NB4 (cell line): Measurements from ENCODE around the gene CPNE1.

Experiments used
- CTCF ChIP-seq: IDR thresholded peaks from one replicate; pipeline ENCODE4 v1.5.1; 2012; ENCODE audit warnings: low read depth, low read length
- MAX ChIP-seq: IDR thresholded peaks from 2 replicates; pipeline ENCODE4 v1.6.1; 2011; ENCODE audit warnings: low read depth, low read length
- MYC ChIP-seq: IDR thresholded peaks from 2 replicates; pipeline ENCODE4 v1.6.1; 2011; ENCODE audit warnings: low read depth, low read length
- POLR2A ChIP-seq: IDR thresholded peaks from 2 replicates; pipeline ENCODE4 v1.6.1; 2011; ENCODE audit warnings: mild to moderate bottlenecking; ENCODE audit not compliant: insufficient read length; ENCODE audit errors: extremely low read depth

GRCh38 chr20:35643045-35643444 is 21.7 kb downstream of the CPNE1 start:
- TF ChIP-seq CTCF (no peak), POLR2A (no peak), MYC (no peak), MAX (no peak)
